GM12878 (cell line): ENCODE measurements around the gene RGS12. TPM values are rescaled to one million over a fixed set of nuclear protein-coding genes. Genes with fewer than 3 reads are reported as not detected.

Source experiments
- ATAC-seq: fragments of 200-7000 bp; cut with Tn5 transposase; 3 replicates; pipeline ENCODE4 v1.9.1; 2020; ENCODE audit warnings: mild to moderate bottlenecking, moderate library complexity
- BruUV-seq: library from RNA; stranded (reverse); fragments of 400-500 nt; replicated peaks from 2 replicates; lab custom pipeline; 2021; lab: Mats Ljungman, UMichigan
- CTCF ChIA-PET: fragments of 300-600 bp; sonication (Branson Sonifier 250); formaldehyde crosslinking; extraction: SDS; loops from one replicate; lab custom pipeline; 2021; ENCODE audit warnings: inconsistent platforms; lab: Yijun Ruan, JAX
- POLR2A ChIA-PET: fragments of 350-600 bp; formaldehyde crosslinking; extraction: SDS; loops from one replicate; lab custom pipeline; 2021; ENCODE audit warnings: inconsistent platforms; lab: Charles Lee
- RAD21 ChIA-PET: fragments of 300-600 bp; sonication (Branson Sonifier 250); formaldehyde crosslinking; loops from one replicate; lab custom pipeline; 2023; ENCODE audit warnings: antibody characterized with exemption; ENCODE audit not compliant: unreplicated experiment; lab: Charles Lee
- SMC1A ChIA-PET: fragments of 300-600 bp; sonication (Branson Sonifier 250); formaldehyde crosslinking; loops from one replicate; lab custom pipeline; 2023; ENCODE audit not compliant: unreplicated experiment, uncharacterized antibody; lab: Charles Lee
- DNase-seq: peaks from one replicate; pipeline ENCODE4 v3.0.0-alpha.2; 2011; ENCODE audit warnings: low read depth, low spot score
- FAIRE-seq: peaks from 3 replicates; lab custom pipeline; 2011; peaks lifted over from hg19 to GRCh38; lab: Jason Lieb, UNC
- H2AFZ ChIP-seq: 2 replicates; pipeline ENCODE4 v1.6.0; 2011; ENCODE audit warnings: low read depth, low read length, control low read depth; ENCODE audit not compliant: control insufficient read depth
- H3K27ac ChIP-seq: 2 replicates; pipeline ENCODE4 v1.5.1; 2011; ENCODE audit warnings: control low read depth; ENCODE audit not compliant: control insufficient read depth, insufficient read depth
- H3K27me3 ChIP-seq, 2 experiments: replicated peaks in 1 of 2; 2 replicates each; pipeline versions ENCODE4 v1.6.0 to v1.6.1; 2011; ENCODE audit warnings: low read length in 1 of 2; ENCODE audit not compliant: control insufficient read depth in 2 of 2, insufficient read depth in 2 of 2
- H3K36me3 ChIP-seq, 2 experiments: 2 replicates each; pipeline ENCODE4 v1.5.1; 2011; ENCODE audit warnings: low read length in 1 of 2; ENCODE audit not compliant: control insufficient read depth in 2 of 2, insufficient read depth in 2 of 2
- H3K4me1 ChIP-seq: 2 replicates; pipeline ENCODE4 v1.6.1; 2011; ENCODE audit warnings: mild to moderate bottlenecking, low read length, moderate library complexity, mixed read lengths; ENCODE audit not compliant: control insufficient read depth, insufficient read depth
- H3K4me2 ChIP-seq: 2 replicates; pipeline ENCODE4 v1.6.0; 2011; ENCODE audit warnings: control low read depth; ENCODE audit not compliant: control insufficient read depth, insufficient read depth
- H3K4me3 ChIP-seq: fragments of 200-600 bp; sonication (generic); 2 replicates; pipeline ENCODE4 v1.5.1; 2016
- H3K79me2 ChIP-seq: 2 replicates; pipeline ENCODE4 v1.6.0; 2011; ENCODE audit warnings: low read length; ENCODE audit not compliant: control insufficient read depth, insufficient read depth
- H3K9ac ChIP-seq: 2 replicates; pipeline ENCODE4 v1.8.0; 2011; ENCODE audit warnings: low read length, control low read depth, mixed read lengths; ENCODE audit not compliant: control insufficient read depth, insufficient read depth
- H3K9me3 ChIP-seq: replicated peaks from 3 replicates; pipeline ENCODE4 v1.5.1; 2011; ENCODE audit warnings: mild to moderate bottlenecking, low read length; ENCODE audit not compliant: control insufficient read depth, insufficient read depth
- H4K20me1 ChIP-seq: 2 replicates; pipeline ENCODE4 v1.6.0; 2011; ENCODE audit not compliant: control insufficient read depth, insufficient read depth
- BMI1 ChIP-seq: fragments of 450-650 bp; IDR thresholded peaks from 2 replicates; pipeline ENCODE4 v1.6.1; 2016; ENCODE audit warnings: mild to moderate bottlenecking, moderate library complexity, borderline replicate concordance
- CBX3 ChIP-seq: fragments of 200-600 bp; sonication (generic); IDR thresholded peaks from 2 replicates; pipeline ENCODE4 v1.6.1; 2016; ENCODE audit warnings: low read depth, borderline replicate concordance
- FOXM1 ChIP-seq: IDR thresholded peaks from 2 replicates; pipeline ENCODE4 v1.6.1; 2012; ENCODE audit warnings: low read depth, mild to moderate bottlenecking, inconsistent platforms, low read length, moderate library complexity
- IKZF2 ChIP-seq, 2 experiments: fragments of 450-650 bp; IDR thresholded peaks; 2 replicates each; pipeline ENCODE4 v1.6.1; 2017; ENCODE audit warnings: mild to moderate bottlenecking in 2 of 2, moderate library complexity in 2 of 2
- KAT2A ChIP-seq: conservative IDR thresholded peaks from 2 replicates; pipeline ENCODE4 v1.6.1; 2011; ENCODE audit warnings: low read depth, low read length; ENCODE audit not compliant: control insufficient read depth
- MAX ChIP-seq: IDR thresholded peaks from 2 replicates; pipeline ENCODE4 v1.6.1; 2012; ENCODE audit warnings: low read depth, low read length, improper control_type of control experiment
- NR2C2 ChIP-seq: IDR thresholded peaks from 2 replicates; pipeline ENCODE4 v1.6.1; 2011; ENCODE audit warnings: borderline replicate concordance, low read depth; ENCODE audit not compliant: control insufficient read depth, insufficient read length
- REST ChIP-seq: IDR thresholded peaks from 2 replicates; pipeline ENCODE4 v1.6.1; 2012; ENCODE audit warnings: mild to moderate bottlenecking, low read depth, low read length
- TARDBP ChIP-seq: IDR thresholded peaks from 2 replicates; pipeline ENCODE4 v1.6.1; 2016; ENCODE audit warnings: borderline replicate concordance
- USF2 ChIP-seq: IDR thresholded peaks from 2 replicates; pipeline ENCODE4 v1.6.1; 2011; ENCODE audit warnings: low read depth, low read length, improper control_type of control experiment, borderline replicate concordance
- WGBS: methylation state at CpG from one replicate; pipeline ENCODE4 v1.1.6; 2016; ENCODE audit warnings: low lambda C conversion rate; ENCODE audit not compliant: insufficient replicate concordance, insufficient coverage; ENCODE audit errors: missing lambda C conversion rate; 5-methylcytosine and 5-hydroxymethylcytosine counted together
- in situ Hi-C: fragments of 300-500 bp; cut with MboI; formaldehyde crosslinking; loops from 9 replicates; pipeline ENCODE4 v1.14.3; 2018; ENCODE audit warnings: mixed read lengths
- intact Hi-C: fragments of 100-400 bp; cut with micrococcal nuclease; formaldehyde crosslinking; loops from one replicate; pipeline ENCODE4 v1.14.2; 2022; ENCODE audit not compliant: unreplicated experiment
- polyA plus RNA-seq, 11 experiments: library from polyadenylated mRNA; depleted of rRNA in 4 of 11; unstranded in 6 of 11; stranded (reverse) in 5 of 11; fragments of >200 nt; fragmentation: Nextera tagmentation in 4 of 11; fragmentation: Illumina TruSeq in 1 of 11; extraction: Ambion mirVana in 4 of 11; extraction: Trizol in 1 of 11; gene quantifications; 1 replicate in 1 of 11; 2 replicates in 10 of 11; pipeline versions ENCODE4 v1.2.1 to v1.2.3, GENCODE V29; 2011 to 2016; ENCODE audit warnings: inconsistent platforms in 2 of 11, missing spikeins in 2 of 11, low read depth in 1 of 11
- total RNA-seq, 4 experiments: library from RNA; depleted of rRNA in 3 of 4; stranded (reverse); fragments of >200 nt in 3 of 4; fragmentation: Illumina TruSeq in 1 of 4; extraction: Trizol in 1 of 4; gene quantifications; 2 replicates each; pipeline versions ENCODE4 v1.2.1 to v1.2.3, GENCODE V29; 2013 to 2021

Gene RGS12
- total and polyA plus RNA-seq, 10 of the 15 experiments (the other 5 are each of a cell fraction or from before 2014, with no cell fraction given): 0.02 to 2.2 (median 0.73) TPM

GRCh38 chr4:3311489-3312171 is 18.8 kb downstream of the RGS12 start:
- Histone ChIP-seq H3K36me3 (no peaks in the 10 kb centered on the region), H3K27ac (no peak overlapping the region), H2AFZ (no peak overlapping the region), H3K9me3 (no peaks in the 10 kb centered on the region), H4K20me1 (no peaks in the 10 kb centered on the region), H3K79me2 (no peaks in the 10 kb centered on the region), H3K4me1 (no peaks in the 10 kb centered on the region), H3K4me3 (no peak overlapping the region), H3K4me2 (no peak overlapping the region), H3K27me3 (no peaks in the 10 kb centered on the region), H3K9ac (no peak overlapping the region)
- 62% methylated on average over 13 of the region's 13 CpGs for WGBS
- CTCF ChIA-PET: no interaction called here
- FAIRE-seq (no peak), DNase-seq (no peak), ATAC-seq (no peak)
- POLR2A ChIA-PET: no interaction called here
- intact Hi-C loops (no loop called here), in situ Hi-C loops (no loop called here)
- SMC1A ChIA-PET: interaction anchor here (0.6 kb wide), 1 partner anchor 39 kb away, joined by 3 read pairs; no protein-coding TSS in a partner anchor
- no peak for TF ChIP-seq FOXM1
- TF ChIP-seq CBX3: no peak
- no peak for TF ChIP-seq IKZF2 (IDR thresholded peaks at IDR 0.05)
- no peak for TF ChIP-seq NR2C2
- RAD21 ChIA-PET: no interaction called here
- no TSS peak for BruUV-seq

GRCh38 chr4:3312362-3312761 is 19.5 kb downstream of the RGS12 start:
- no peak for TF ChIP-seq KAT2A
- no peak for TF ChIP-seq REST
- no peak for TF ChIP-seq BMI1
- TF ChIP-seq MAX: no peak
- no peak for TF ChIP-seq USF2
- TF ChIP-seq TARDBP: no peak
- intact Hi-C loops (no loop called here), in situ Hi-C loops (no loop called here)
- H2AFZ ChIP-seq: no peak overlapping the region
- H3K9ac ChIP-seq: no peak overlapping the region
- POLR2A ChIA-PET: no interaction called here
- no peak overlapping the region for H3K4me2 ChIP-seq
- no peaks in the 10 kb centered on the region for H3K27me3 ChIP-seq
- no peaks in the 10 kb centered on the region for H3K36me3 ChIP-seq
- ATAC-seq (no peak), FAIRE-seq (no peak), DNase-seq (no peak)
- no peaks in the 10 kb centered on the region for H3K9me3 ChIP-seq
- RAD21 ChIA-PET: no interaction called here
- no peak overlapping the region for H3K27ac ChIP-seq
- H3K4me1 ChIP-seq: no peaks in the 10 kb centered on the region
- no peak overlapping the region for H3K4me3 ChIP-seq
- 42% methylated on average over 8 of the region's 8 CpGs for WGBS
- SMC1A ChIA-PET: interaction anchor here (0.6 kb wide), 1 partner anchor 39 kb away, joined by 3 read pairs; no protein-coding TSS in a partner anchor
- BruUV-seq: no TSS peak
- CTCF ChIA-PET: no interaction called here
- H4K20me1 ChIP-seq: no peaks in the 10 kb centered on the region
- no peaks in the 10 kb centered on the region for H3K79me2 ChIP-seq
